Liver (tissue), 9 donors: ENCODE results near the gene SLIT3. TPM values are rescaled to one million over a fixed set of nuclear protein-coding genes. Genes with fewer than 3 reads are reported as not detected.
A peak's percentile ranks its signal among the peaks of the same experiment; 100 is the strongest.

Experiments used
- DNase-seq: peaks from one replicate; pipeline ENCODE4 v3.0.0-alpha.2; 2017; ENCODE audit warnings: low spot score
- H3K27ac ChIP-seq, 2 donors: one replicate each; pipeline ENCODE4 v1.7.0; 2013; ENCODE audit warnings: inconsistent platforms in 2 of 2, low read length in 2 of 2, control low read depth in 1 of 2, low read depth in 1 of 2, mild to moderate bottlenecking in 1 of 2
- H3K27me3 ChIP-seq, 4 donors: one replicate each; pipeline versions ENCODE4 v1.6.1 to v1.7.0; 2013; ENCODE audit warnings: low read length in 3 of 4, inconsistent platforms in 1 of 4, mild to moderate bottlenecking in 1 of 4, moderate library complexity in 1 of 4; ENCODE audit not compliant: control insufficient read depth in 4 of 4, insufficient read depth in 4 of 4
- H3K36me3 ChIP-seq, 4 donors: one replicate each; pipeline versions ENCODE4 v1.6.1 to v1.7.0; 2013; ENCODE audit warnings: low read length in 3 of 4, mild to moderate bottlenecking in 3 of 4, low read depth in 1 of 4, moderate library complexity in 1 of 4; ENCODE audit not compliant: control insufficient read depth in 4 of 4, insufficient read depth in 3 of 4
- H3K4me1 ChIP-seq, 4 donors: one replicate each; pipeline versions ENCODE4 v1.6.1 to v1.7.0; 2013; ENCODE audit warnings: low read length in 3 of 4, mild to moderate bottlenecking in 3 of 4, moderate library complexity in 1 of 4; ENCODE audit not compliant: control insufficient read depth in 4 of 4, insufficient read depth in 4 of 4
- H3K4me3 ChIP-seq, 3 donors: one replicate each; pipeline versions ENCODE4 v1.6.1 to v1.7.0; 2013; ENCODE audit warnings: low read length in 3 of 3, control low read depth in 1 of 3, low read depth in 1 of 3, mild to moderate bottlenecking in 1 of 3
- H3K9ac ChIP-seq, 2 donors: one replicate each; pipeline ENCODE4 v1.7.0; 2013; ENCODE audit warnings: low read length in 2 of 2, mild to moderate bottlenecking in 2 of 2, moderate library complexity in 2 of 2, control low read depth in 1 of 2, low read depth in 1 of 2
- H3K9me3 ChIP-seq, 4 donors: one replicate each; pipeline versions ENCODE4 v1.6.1 to v1.7.0; 2013; ENCODE audit warnings: low read length in 3 of 4; ENCODE audit not compliant: control insufficient read depth in 4 of 4
- EGR1 ChIP-seq, 2 donors: IDR thresholded peaks; 2 replicates each; pipeline ENCODE4 v1.6.1; 2016 to 2018; ENCODE audit warnings: antibody characterized with exemption in 2 of 2, low read depth in 2 of 2
- FOXA1 ChIP-seq: IDR thresholded peaks from 2 replicates; pipeline ENCODE4 v1.6.1; 2016; ENCODE audit warnings: antibody characterized with exemption
- FOXA2 ChIP-seq: IDR thresholded peaks from 2 replicates; pipeline ENCODE4 v1.6.1; 2016; ENCODE audit warnings: antibody characterized with exemption
- HNF4A ChIP-seq, 2 donors: conservative IDR thresholded peaks; 2 replicates each; pipeline ENCODE4 v1.6.1; 2016; ENCODE audit warnings: antibody characterized with exemption in 2 of 2, mild to moderate bottlenecking in 2 of 2
- HNF4G ChIP-seq: IDR thresholded peaks from 2 replicates; pipeline ENCODE4 v1.6.1; 2016; ENCODE audit warnings: antibody characterized with exemption
- JUND ChIP-seq, 2 donors: IDR thresholded peaks; 2 replicates each; pipeline ENCODE4 v1.6.1; 2016; ENCODE audit warnings: antibody characterized with exemption in 2 of 2
- MAX ChIP-seq: IDR thresholded peaks from 2 replicates; pipeline ENCODE4 v1.6.1; 2016; ENCODE audit warnings: antibody characterized with exemption
- NR2F2 ChIP-seq: IDR thresholded peaks from 2 replicates; pipeline ENCODE4 v1.6.1; 2016; ENCODE audit warnings: antibody characterized with exemption
- RAD21 ChIP-seq, 2 donors: IDR thresholded peaks; 2 replicates each; pipeline ENCODE4 v1.6.1; 2016; ENCODE audit warnings: antibody characterized with exemption in 2 of 2, mild to moderate bottlenecking in 2 of 2
- RXRA ChIP-seq, 2 donors: IDR thresholded peaks; 2 replicates each; pipeline ENCODE4 v1.6.1; 2017 to 2018; ENCODE audit warnings: antibody characterized with exemption in 2 of 2, mild to moderate bottlenecking in 1 of 2
- SP1 ChIP-seq: IDR thresholded peaks from 2 replicates; pipeline ENCODE4 v1.6.1; 2018; ENCODE audit warnings: antibody characterized with exemption, mild to moderate bottlenecking
- TAF1 ChIP-seq: conservative IDR thresholded peaks from 2 replicates; pipeline ENCODE4 v1.6.1; 2016; ENCODE audit warnings: antibody characterized with exemption, mild to moderate bottlenecking
- YY1 ChIP-seq: IDR thresholded peaks from 2 replicates; pipeline ENCODE4 v1.6.1; 2016; ENCODE audit warnings: antibody characterized with exemption, mild to moderate bottlenecking
- WGBS: extraction: QIAGEN DNeasy Blood & Tissue Kit; methylation state at CpG from one replicate; pipeline ENCODE4 v1.1.7; 2013; 5-methylcytosine and 5-hydroxymethylcytosine counted together
- polyA plus RNA-seq, 2 donors: library from polyadenylated mRNA; stranded (reverse) in 1 of 2; unstranded in 1 of 2; fragments of 200-250 nt in 1 of 2; fragments of >200 nt in 1 of 2; fragmentation: Nextera tagmentation in 1 of 2; extraction: Ambion mirVana in 1 of 2; gene quantifications; one replicate each; pipeline versions ENCODE4 v1.2.1 to v1.2.3, GENCODE V29; 2013 to 2015
- total RNA-seq, 2 donors: library from RNA; depleted of rRNA; stranded (reverse); fragments of >200 nt; gene quantifications; one replicate each; pipeline ENCODE4 v1.2.3, GENCODE V29; 2014
- TF ChIP-seq, protein P1 (sequence below): IDR thresholded peaks from 2 replicates; pipeline ENCODE4 v1.6.1; 2016; ENCODE audit warnings: antibody characterized with exemption, mild to moderate bottlenecking
- TF ChIP-seq, protein P2 (sequence below): fragments of 150-350 bp; IDR thresholded peaks from 2 replicates; pipeline ENCODE4 v1.5.1; 2017; ENCODE audit warnings: improper control_type of control experiment, low read depth, low read length; ENCODE audit not compliant: missing input control
- TF ChIP-seq, protein P3 (sequence below): IDR thresholded peaks from 2 replicates; pipeline ENCODE4 v1.6.1; 2016; ENCODE audit warnings: antibody characterized with exemption
- TF ChIP-seq, protein P4 (sequence below): IDR thresholded peaks from 2 replicates; pipeline ENCODE4 v1.6.1; 2016; ENCODE audit warnings: antibody characterized with exemption
- donor health status: healthy.
- donor health status: healthy.
- donor health status: healthy.
- donor health status: healthy.
- donor health status: healthy.

The SLIT3 gene
- total and polyA plus RNA-seq, 4 donors = 0.61 to 1.3 (median 0.91) TPM

DNA sequence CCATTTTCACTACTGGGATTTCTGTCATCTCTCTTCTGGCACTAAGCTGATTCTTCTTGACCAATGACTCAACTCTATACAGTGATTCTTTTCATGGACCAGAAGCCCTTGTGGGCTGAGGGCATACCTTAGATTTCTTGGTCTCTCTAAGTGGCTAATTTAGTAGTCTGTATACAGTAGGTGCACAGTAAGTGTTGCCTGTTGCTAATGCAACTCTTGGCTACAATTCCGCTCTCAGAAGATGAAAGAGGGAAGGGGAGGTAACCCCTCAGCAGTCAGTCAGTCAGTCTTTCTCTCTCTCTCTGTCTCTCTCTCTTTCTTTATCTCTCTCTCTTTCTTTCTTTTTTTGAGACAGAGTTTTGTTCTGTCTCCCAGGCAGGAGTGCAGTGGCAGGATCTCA lies 606.6 kb downstream of the SLIT3 start:
- no peaks in the 10 kb centered on the region for H3K9me3 ChIP-seq
- no peaks in the 10 kb centered on the region for H3K36me3 ChIP-seq
- WGBS = 100% methylated on average over 1 of the region's 1 CpG
- no peak overlapping the region for H3K27ac ChIP-seq
- no peak for DNase-seq
- no peaks in the 10 kb centered on the region for H3K4me1 ChIP-seq
- no peaks in the 10 kb centered on the region for H3K27me3 ChIP-seq
- no peak overlapping the region for H3K4me3 ChIP-seq
- TF ChIP-seq EGR1 (IDR thresholded peaks at IDR 0.05; ENCODE audit: low read depth in 2 of 2) (no peak), MAX (no peak), HNF4G (no peak), YY1 (no peak), RAD21 (IDR thresholded peaks at IDR 0.05) (no peak), SP1 (no peak), FOXA1 (no peak), RXRA (IDR thresholded peaks at IDR 0.05) (no peak), FOXA2 (no peak)
- TF ChIP-seq, protein P1, sequence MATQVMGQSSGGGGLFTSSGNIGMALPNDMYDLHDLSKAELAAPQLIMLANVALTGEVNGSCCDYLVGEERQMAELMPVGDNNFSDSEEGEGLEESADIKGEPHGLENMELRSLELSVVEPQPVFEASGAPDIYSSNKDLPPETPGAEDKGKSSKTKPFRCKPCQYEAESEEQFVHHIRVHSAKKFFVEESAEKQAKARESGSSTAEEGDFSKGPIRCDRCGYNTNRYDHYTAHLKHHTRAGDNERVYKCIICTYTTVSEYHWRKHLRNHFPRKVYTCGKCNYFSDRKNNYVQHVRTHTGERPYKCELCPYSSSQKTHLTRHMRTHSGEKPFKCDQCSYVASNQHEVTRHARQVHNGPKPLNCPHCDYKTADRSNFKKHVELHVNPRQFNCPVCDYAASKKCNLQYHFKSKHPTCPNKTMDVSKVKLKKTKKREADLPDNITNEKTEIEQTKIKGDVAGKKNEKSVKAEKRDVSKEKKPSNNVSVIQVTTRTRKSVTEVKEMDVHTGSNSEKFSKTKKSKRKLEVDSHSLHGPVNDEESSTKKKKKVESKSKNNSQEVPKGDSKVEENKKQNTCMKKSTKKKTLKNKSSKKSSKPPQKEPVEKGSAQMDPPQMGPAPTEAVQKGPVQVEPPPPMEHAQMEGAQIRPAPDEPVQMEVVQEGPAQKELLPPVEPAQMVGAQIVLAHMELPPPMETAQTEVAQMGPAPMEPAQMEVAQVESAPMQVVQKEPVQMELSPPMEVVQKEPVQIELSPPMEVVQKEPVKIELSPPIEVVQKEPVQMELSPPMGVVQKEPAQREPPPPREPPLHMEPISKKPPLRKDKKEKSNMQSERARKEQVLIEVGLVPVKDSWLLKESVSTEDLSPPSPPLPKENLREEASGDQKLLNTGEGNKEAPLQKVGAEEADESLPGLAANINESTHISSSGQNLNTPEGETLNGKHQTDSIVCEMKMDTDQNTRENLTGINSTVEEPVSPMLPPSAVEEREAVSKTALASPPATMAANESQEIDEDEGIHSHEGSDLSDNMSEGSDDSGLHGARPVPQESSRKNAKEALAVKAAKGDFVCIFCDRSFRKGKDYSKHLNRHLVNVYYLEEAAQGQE = no peak
- TF ChIP-seq, protein P2, sequence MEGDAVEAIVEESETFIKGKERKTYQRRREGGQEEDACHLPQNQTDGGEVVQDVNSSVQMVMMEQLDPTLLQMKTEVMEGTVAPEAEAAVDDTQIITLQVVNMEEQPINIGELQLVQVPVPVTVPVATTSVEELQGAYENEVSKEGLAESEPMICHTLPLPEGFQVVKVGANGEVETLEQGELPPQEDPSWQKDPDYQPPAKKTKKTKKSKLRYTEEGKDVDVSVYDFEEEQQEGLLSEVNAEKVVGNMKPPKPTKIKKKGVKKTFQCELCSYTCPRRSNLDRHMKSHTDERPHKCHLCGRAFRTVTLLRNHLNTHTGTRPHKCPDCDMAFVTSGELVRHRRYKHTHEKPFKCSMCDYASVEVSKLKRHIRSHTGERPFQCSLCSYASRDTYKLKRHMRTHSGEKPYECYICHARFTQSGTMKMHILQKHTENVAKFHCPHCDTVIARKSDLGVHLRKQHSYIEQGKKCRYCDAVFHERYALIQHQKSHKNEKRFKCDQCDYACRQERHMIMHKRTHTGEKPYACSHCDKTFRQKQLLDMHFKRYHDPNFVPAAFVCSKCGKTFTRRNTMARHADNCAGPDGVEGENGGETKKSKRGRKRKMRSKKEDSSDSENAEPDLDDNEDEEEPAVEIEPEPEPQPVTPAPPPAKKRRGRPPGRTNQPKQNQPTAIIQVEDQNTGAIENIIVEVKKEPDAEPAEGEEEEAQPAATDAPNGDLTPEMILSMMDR = no peak
- H3K9ac ChIP-seq = no peak overlapping the region

GRCh38 chr5:168693883-168694282 lies 607.1 kb downstream of the SLIT3 start:
- no peak overlapping the region for H3K27ac ChIP-seq
- no peaks in the 10 kb centered on the region for H3K9me3 ChIP-seq
- WGBS = 79% methylated on average over 3 of the region's 3 CpGs
- no peaks in the 10 kb centered on the region for H3K4me1 ChIP-seq
- H3K9ac ChIP-seq = no peak overlapping the region
- H3K36me3 ChIP-seq = no peaks in the 10 kb centered on the region
- no peaks in the 10 kb centered on the region for H3K27me3 ChIP-seq
- DNase-seq = no peak
- TF ChIP-seq RXRA (IDR thresholded peaks at IDR 0.05) = no peak
- TF ChIP-seq, protein P3, sequence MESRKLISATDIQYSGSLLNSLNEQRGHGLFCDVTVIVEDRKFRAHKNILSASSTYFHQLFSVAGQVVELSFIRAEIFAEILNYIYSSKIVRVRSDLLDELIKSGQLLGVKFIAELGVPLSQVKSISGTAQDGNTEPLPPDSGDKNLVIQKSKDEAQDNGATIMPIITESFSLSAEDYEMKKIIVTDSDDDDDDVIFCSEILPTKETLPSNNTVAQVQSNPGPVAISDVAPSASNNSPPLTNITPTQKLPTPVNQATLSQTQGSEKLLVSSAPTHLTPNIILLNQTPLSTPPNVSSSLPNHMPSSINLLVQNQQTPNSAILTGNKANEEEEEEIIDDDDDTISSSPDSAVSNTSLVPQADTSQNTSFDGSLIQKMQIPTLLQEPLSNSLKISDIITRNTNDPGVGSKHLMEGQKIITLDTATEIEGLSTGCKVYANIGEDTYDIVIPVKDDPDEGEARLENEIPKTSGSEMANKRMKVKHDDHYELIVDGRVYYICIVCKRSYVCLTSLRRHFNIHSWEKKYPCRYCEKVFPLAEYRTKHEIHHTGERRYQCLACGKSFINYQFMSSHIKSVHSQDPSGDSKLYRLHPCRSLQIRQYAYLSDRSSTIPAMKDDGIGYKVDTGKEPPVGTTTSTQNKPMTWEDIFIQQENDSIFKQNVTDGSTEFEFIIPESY = no peak
- TF ChIP-seq, protein P2 = no peak
- TF ChIP-seq HNF4G = peak; percentile 17
- TF ChIP-seq FOXA1 = no peak
- TF ChIP-seq HNF4A (conservative IDR thresholded peaks at IDR 0.05) = peak in 1 of 2 donors; percentile 83
- TF ChIP-seq, protein P4, sequence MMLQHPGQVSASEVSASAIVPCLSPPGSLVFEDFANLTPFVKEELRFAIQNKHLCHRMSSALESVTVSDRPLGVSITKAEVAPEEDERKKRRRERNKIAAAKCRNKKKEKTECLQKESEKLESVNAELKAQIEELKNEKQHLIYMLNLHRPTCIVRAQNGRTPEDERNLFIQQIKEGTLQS = no peak
- TF ChIP-seq EGR1 (IDR thresholded peaks at IDR 0.05; ENCODE audit: low read depth in 2 of 2) = no peak
- no peak for TF ChIP-seq NR2F2
- peak in 1 of 2 donors; percentile 10 for TF ChIP-seq RAD21 (IDR thresholded peaks at IDR 0.05)
- TF ChIP-seq JUND (IDR thresholded peaks at IDR 0.05) = no peak
- no peak for TF ChIP-seq SP1
- TF ChIP-seq TAF1 = no peak
- no peak for TF ChIP-seq MAX
- no peak for TF ChIP-seq YY1
- no peak overlapping the region for H3K4me3 ChIP-seq
